Stimulated activated CD8-positive, alpha-beta memory T cell treated with anti-CD3 and anti-CD28 coated beads, Interleukin-12 subunit alpha, Interleukin-12 subunit beta, amount 100 ng/mL, for 1 hour (primary cell): ENCODE data around the gene USP32.
"Not testable (repeated sequence)": the region's sequence is repeated elsewhere in the genome, so short reads cannot be mapped to it uniquely, and the experiment has no call there.

Experiments
- DNase-seq: peaks from one replicate; pipeline ENCODE4 v3.0.0-alpha.2; 2020; ENCODE audit warnings: low read depth

USP32 gene

DNA sequence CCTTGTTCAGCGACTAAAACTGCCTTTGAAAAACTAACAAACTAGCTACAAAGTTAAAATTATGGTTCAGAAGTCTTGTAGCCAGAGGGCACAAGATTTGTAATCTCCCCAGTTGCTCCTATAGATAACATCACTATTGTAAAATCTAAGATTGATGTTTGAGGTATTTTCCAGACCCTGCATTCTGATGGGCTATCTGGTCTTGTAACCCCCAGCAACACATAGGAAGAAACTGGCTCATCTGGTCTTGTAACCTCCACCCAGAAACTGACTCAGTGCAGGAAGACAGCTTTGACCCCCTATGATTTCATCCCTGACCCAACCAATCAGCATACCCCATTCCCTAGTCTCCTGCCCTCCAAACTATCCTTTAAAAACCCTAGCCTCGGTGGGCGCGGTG is 18.1 kb upstream of the USP32 start:
- no peak for DNase-seq

DNA sequence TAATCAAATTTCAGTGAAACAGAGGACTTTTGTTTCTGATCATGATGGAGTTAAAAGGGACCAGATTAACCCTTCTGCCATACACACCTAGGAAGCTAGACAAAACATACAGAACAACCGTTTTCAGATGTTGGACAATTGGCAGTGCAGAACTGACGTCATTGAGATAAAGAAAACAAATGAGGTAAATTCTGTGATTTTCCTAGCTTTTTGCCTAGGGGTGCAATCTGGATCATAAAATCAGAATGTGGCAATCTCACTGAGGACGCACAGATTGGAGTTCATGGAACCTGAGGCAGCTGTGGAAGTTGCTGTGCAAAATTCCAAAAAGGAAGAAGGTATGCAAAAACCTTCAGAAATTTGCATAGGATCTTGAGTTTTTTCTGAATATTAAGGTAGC is 15.0 kb upstream of the USP32 start:
- no peak for DNase-seq

DNA sequence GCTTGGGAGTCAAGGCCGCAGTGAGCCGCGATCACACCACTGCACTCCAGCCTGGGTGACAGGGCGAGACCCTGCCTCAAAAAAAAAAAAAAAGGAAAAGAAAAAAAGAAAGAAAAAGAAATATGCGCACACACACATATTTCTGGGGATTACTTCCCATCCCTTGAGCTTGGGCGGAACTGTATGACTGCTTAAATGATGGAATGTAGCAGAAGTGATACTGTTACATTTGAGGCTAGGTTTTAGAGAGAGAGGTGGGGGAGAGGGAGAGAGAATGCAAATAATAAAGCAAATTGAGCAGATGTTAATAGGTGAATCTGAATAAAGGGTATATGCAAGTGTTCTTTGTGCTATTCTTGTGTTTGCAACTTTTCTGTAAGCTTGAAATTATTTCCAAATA is 12.0 kb upstream of the USP32 start:
- no peak for DNase-seq

DNA sequence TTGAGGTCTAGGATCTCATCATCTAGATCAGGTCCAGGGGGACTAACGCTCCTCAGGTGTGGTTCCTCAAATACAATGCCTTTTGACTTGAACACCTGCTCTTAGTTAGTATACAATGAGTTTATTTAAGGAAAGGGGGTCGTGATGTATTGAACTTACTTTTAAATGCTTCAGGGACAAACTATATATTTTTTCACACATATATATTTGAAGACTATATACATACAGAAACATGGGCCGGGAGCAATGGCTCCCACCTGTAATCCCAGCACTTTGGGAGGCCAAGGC is 11.5 kb upstream of the USP32 start:
- DNase-seq = no peak

DNA sequence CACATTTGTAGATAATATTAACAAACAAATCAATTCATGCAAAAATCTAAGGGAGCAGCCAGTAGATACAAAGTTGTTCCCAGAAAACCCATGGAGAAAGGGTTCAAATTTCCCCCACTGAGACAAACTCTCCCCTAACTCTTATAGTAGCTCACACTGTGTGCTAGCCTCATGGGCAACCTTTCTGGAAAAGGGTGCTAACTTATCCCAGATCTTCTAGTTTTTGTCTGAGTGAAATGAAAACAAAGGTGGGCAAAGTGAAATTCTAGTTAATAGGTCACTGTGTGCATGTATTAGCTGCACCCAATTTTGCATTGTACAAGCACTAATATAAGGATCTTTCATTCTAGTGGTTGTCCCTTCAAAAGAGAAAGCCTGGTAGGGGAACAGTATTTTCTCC is 9.9 kb upstream of the USP32 start:
- DNase-seq = no peak

DNA sequence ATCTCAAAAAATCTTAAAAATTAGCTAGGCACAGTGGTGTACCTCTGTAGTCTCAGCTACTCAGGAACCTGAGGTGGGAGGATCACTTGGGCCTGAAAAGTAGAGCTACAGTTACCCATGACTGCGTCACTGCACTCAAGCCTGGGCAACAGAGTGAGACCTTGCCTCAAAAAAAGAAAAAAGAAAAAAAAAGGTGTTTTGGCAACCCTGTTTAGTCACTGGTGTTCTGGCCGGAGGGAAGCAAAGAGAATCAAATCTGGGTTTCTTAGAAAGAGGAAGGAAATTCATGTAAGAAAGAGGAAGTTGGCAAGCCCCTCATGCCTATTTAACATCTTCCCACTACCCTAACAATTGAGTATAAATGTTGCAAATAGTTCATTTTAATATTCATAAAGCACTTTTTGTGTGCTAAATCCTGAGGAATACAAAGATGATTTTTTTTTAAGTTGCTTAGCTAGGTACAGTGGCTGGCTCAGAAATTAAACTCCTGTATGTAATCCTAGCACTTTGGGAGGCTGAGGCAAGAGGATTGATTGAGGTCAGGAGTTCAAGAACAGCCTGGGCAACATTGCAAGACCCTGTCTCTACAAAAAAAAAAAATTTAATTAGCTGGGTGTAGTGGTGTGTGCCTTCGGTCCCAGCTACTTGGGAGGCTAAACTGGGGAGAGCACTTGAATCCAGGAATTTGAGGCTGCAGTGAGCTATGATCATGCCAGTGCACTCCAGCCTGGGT is 6.5 kb upstream of the USP32 start:
- no peak for DNase-seq

DNA sequence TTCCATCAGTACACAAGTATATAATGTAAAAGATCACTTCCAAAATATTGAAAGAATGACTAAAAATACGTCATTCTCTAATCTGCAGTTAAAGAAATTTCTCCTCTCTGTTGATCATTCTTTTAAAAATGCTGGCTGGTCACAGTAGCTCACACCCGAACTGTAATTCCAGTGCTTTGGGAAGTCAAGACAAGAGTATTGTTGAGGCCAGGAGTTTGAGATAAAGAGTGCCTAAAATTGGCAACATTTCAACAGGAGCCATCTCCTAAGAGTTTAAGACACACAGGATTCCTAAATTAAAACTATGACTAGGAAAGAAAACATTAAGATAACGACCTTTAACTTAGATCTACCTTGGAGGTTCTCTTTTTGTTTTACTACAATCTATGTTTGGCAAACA is 4.5 kb upstream of the USP32 start:
- DNase-seq = no peak

DNA sequence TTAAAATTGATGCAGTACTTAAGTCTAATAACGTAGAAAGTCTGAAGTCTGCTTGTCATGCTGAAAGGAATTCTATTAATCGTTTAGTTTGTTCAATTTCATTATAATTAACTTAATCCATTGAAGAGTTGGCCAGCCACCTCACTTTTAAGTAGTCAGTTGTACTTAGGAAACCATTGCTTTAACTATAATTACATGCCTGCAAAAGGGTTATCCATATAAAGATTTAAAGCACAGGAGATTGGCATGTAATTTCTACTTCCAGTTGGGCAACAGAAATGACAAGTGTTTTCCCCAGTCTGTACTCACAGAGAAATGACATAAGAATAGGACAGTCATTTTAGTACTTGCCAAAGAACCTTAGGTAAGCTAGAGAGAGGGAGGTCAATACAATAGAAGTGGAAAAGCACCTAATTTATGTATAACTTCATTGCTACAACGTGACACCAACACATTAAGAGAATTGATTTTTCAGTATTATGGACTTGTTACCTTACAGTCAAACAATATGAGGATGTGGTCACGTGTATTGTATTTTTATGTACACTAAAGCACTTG is 3.7 kb upstream of the USP32 start:
- no peak for DNase-seq

DNA sequence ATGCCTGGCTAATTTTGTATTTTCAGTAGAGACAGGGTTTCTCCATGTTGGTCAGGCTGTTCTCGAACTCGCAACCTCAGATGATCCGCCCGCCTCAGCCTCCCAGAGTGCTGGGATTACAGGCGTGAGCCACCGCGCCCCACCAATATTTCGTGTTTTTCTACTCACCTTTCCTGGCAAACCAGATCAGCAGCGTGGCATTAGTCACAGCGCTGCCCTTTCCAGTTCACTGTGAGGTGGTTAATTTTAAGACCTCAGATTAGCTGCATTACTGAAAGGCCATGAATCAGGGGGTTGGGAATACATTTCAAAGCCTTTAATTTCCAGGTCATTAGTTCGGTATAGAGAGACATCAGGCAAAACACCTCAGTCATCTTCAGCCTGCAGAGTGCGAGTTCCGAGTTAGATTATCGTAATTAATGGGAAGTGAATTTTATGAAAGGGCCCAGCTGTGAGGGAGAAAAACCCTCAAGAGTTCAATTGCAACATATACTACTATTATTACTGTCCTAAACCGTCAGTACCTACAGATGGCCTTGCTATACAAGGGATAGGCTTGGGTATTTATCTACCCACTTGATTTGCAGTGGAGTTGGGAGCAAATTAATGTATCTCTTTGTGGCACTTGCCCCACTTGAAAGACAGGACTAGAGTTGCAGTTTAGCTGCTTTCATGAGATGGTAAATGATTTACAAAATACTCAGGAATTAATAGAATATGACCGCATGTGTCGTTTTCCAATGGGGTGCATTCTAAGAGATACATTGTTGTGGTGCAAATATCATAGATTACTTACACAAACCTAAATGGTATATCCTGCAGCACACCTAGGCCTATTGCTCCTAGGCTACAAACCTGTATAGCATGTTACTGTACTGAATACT is 2.1 kb upstream of the USP32 start:
- no peak for DNase-seq

DNA sequence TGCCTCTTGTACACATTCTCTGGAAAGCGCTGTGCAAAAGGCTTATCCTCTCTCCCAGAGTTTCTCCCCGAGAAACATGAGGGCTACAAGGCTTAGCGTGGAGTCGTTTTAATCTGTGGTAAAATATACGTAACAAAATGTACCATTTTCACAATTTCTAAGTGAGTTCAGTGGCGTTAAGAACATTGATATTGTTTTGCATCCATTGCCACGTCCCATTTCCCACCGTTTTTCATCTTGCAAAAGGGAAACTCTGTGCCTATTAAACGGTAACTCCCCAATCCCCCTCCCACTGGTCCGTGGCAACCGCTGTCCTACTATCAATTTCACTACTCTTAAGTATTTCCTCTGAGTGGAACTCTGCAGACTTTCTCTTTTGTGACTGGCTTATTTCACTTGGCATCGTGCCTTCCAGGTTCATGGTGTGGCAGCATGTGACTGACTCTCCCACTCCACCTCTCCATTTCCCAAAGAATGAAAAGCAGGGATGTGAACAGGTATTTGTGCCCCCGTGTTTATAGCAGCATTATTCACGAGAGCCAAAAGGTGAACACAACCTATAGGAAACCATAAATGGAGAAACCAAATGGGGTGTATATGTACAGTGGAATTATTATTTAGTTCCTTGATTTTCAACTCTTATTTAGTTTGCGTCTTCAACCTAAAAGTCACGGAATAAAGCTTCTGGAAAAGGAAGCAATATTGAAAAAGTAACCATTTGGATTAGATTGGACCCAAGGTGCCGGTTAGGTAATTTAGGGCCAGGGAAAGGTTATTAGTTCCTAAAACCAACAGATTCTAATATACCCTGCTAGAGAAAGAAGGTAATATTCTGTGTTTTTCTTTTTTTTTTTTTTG is 1.1 kb upstream of the USP32 start:
- DNase-seq = no peak

DNA sequence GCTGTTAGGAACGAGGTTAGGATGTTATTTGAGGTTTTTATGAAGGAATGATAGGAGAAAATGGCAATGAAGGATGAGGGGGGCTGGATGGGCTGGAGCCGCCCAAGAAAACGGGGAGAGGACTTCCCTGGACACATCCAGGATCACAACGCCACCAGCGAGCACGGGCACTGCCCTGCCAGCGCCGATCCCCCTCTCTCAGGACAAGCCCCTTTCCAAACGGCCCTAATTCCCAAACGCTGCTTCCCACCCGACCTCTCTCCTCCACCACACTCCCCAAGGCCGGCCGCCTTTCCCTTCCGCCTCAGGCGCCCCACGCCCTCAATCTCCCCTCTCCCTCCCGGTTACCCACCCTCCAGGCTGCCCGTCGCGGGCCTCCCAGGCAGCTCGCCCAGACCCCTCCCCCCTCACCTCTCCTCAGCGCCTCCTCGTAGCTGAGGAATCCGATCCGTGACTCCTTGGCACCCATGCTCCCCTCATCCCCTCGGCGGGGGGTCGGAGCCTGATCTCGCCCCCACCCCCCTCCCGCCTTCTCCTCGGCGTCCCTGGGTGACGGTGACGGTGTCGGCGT is 377 bp downstream of the USP32 start:
- DNase-seq = no peak

DNA sequence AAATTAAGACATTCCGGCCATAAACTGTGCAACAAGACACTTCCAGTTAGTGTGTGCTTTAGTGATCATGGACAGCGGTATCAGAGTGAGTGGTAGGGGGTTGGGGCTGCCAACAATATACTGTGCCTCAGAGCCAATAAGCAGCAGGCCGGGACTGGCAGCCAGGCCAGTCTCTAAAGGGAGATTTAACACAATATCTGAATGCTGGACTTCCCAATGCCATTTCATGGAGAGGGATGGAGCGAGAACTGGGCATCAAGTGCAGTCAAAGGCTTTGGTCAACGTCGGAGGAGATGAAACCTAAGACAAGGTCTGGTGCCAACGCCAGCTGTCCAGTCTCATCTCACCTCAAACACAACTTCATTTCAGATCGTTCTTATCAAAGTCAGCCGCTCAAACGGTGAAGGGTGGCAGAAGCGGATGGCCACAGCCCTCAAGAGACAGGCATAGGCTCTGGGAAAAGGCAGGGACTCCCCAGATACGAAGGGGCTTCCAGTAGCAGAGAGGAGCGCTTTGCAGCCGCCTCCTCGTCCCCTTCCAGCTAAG is 935 bp downstream of the USP32 start:
- no peak for DNase-seq

DNA sequence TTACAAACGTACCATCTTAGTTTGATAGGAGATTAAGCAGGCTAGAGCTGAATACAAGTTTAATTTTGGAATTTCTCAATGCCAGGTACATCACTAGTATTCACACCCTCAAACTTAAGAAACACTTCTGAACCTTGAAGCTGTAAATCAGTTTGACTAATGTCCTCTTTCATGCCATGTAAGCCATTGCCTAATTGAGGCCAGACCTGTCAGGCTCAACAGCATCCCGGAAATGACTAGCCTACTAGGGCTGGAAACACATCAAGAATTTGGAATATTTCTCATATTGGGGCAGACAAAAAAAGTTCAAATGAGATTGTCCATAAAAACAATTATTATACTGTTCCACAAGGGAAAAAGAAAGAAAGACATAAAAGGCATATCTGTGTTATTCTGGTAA is 1.7 kb downstream of the USP32 start:
- no peak for DNase-seq

DNA sequence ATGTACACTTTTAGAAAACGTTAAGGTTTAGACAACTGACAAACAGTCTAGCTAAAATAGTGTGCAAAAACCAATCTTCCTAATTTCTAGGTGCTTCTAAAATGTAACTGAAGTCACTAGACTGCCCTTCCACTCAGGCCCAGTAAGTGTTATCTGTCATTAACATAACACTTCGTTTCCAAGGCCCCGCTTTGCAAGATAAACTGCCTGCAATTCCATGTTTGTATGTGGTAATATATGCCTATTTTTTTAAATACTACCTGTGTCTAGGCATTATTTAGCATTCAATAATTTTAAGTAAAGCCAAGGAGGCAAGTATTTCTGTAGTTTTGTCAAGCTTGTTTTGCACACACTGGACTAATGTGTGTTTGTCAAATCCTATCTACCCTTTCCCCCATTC is 3.2 kb downstream of the USP32 start:
- no peak for DNase-seq

DNA sequence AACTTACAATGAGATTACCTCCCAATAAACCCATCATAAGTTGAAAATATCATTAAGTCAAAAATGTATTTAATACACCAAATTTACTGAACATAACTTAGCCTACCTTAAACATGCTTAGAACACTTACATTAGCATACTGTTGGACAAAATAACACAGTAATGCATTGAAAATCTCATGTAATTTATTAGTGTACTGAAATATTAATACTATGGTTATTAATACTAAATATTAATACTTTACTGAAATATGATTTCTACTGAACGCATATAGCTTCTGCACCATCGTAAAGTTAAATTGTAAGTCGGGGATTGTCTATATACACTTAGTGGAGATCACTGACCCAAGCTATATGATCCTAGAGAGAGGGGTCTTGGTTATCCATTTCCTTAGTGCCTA is 4.3 kb downstream of the USP32 start:
- DNase-seq = no peak

DNA sequence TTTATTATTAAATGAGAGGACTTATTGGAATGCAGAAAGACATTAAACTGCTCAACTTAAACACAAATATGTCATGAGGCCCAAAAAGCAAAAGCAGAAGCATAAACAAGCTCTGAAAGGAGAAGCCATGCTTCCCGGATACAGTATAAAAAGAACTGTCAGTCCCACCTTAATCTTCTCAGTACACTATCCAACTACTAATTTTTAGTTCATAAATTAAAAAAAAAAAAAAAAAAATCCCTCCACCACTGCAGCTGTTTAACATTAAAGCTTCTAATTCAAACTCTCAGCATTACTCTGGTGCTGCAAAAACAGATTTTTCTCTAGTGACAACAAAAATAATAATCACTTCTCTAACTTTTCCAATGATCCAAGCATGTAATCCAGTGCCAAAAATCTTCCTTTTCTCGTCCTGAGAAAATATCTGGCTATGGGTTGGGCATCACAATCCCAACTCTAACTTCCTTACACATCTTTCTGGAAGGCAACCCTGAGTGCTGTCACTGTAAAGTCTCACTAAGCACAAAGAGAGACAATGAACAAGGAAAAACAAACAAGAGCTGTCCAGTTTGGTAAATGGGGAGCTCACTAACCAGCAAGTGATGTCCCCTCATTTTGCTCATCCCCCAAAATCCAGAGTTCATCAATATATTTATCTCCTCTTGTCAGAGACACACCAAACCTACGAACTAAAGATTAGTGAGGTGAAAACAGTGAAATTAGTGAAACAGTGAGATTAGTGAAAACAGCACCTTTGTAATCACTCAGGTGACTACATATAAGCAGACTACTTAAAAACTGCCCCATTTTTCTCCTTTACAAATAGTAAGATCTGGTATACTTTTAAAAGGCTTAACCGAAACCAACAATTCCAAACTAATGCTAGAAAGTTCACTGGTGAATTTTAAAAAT is 5.5 kb downstream of the USP32 start:
- no peak for DNase-seq

DNA sequence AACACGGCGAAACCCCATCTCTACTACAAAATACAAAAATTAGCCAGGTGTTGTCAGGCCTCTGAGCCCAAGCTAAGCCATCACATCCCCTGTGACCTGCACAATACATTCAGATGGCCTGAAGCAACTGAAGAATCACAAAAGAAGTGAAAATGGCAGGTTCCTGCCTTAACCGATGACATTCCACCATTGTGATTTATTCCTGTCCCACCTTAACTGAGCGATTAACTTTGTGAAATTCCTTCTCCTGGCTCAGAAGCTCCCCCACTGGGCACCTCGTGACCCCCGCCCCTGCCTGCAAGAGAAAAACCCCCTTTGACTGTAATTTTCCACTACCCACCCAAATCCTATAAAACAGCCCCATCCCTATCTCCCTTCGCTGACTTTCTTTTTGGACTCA is 7.0 kb downstream of the USP32 start:
- DNase-seq = not testable (repeated sequence)

DNA sequence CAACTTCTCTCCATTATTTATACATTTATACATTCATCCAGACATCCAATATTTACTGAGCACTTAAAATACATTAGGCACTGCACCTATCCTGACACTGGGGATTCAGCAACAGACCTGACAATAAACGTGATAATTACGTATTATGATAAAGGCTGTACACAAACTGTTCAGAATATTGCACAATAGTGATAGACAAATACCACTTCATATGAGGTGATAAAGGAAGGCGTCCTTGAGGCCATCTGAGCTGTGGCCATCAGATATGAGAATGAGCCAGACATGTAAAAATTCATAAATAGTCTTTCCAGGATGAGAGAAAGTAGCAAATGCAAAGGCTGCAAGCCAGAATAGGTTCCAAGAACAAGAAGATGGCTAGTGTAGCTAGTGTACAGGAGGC is 8.6 kb downstream of the USP32 start:
- DNase-seq = no peak

DNA sequence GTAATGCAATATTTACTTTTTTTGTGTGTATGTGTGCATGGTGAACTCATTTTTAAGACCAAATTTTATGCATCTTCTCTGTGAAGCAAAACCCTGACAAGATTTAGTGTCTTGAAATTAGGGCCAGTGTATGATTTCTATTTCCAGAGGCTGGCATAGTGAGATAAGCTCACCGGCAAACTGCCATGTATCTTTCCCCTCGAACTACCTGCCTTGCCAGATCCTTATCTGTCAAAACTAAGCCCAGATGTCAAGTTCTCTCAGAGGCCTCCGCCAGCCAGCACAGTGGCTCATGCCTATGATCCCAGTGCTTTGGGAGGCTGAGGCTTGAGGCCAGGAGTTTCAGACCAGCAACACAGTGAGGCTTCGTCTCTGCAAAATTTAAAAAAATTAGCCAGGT is 10.0 kb downstream of the USP32 start:
- DNase-seq = no peak

DNA sequence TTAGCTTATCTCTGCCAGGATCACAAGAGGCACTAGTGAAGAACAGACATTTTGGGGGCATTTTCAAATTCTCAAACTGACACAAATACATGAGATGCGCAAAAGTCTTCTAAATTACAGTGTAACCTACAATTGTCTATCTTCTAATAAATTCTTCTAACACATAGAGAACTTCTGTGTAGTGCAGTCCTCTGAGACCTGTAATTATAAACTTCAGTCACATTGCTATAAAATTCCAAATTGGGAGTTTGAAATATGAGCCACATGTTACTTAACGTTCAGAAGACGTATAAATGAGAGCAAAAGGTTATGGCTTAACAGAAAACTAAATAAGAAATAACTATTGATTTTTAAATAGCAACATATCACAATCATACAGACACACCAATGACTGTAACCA is 12.5 kb downstream of the USP32 start:
- not testable (repeated sequence) for DNase-seq

DNA sequence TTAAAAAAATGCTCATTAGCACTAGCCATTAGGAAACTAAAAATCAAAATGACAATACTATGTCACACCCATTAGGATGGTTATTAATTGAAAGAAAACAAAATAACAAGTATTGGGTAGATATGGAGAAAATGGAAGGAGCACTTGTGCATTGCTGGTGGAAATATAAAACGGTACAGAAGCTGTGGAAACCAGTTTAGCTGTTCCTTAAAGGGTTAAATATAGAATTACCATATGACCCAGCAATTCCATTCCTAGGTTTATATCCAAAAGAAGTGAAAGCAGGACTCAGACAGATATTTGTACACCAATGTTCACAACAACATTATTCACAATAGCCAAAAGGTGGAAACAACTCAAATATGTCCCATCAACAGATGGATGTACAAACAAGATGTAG is 13.7 kb downstream of the USP32 start:
- DNase-seq = not testable (repeated sequence)
